Activated naive CD4-positive, alpha-beta T cell treated with anti-CD3 and anti-CD28 coated beads, Interleukin-2, amount 50 U/mL, for 16 hours (primary cell): ENCODE measurements around the gene STAG1.
"Not testable (repeated sequence)": the region's sequence is repeated elsewhere in the genome, so short reads cannot be mapped to it uniquely, and the experiment has no call there.

Experiments used
- DNase-seq: peaks from one replicate; pipeline ENCODE4 v3.0.0-alpha.2; 2020

The STAG1 gene

GRCh38 chr3:136576279-136577009 is 175.7 kb downstream of the STAG1 start:
- DNase-seq, result no peak

- no peak for DNase-seq
Measured at GRCh38 chr3:136567599-136568188, 184.5 kb downstream of the STAG1 start.

GRCh38 chr3:136564962-136565361 is 187.2 kb downstream of the STAG1 start:
- DNase-seq, result not testable (repeated sequence)

- DNase-seq, result no peak
Measured at GRCh38 chr3:136562026-136562425, 190.2 kb downstream of the STAG1 start.

GRCh38 chr3:136559896-136560295 is 192.3 kb downstream of the STAG1 start:
- no peak for DNase-seq

GRCh38 chr3:136549461-136549860 is 202.7 kb downstream of the STAG1 start:
- not testable (repeated sequence) for DNase-seq

GRCh38 chr3:136547293-136547692 is 204.9 kb downstream of the STAG1 start:
- no peak for DNase-seq

GRCh38 chr3:136546720-136547119 is 205.5 kb downstream of the STAG1 start:
- DNase-seq, result no peak

- no peak for DNase-seq
Measured at GRCh38 chr3:136545664-136546268, 206.4 kb downstream of the STAG1 start.

- DNase-seq, result no peak
Measured at GRCh38 chr3:136544532-136544931, 207.6 kb downstream of the STAG1 start.

- no peak for DNase-seq
Measured at GRCh38 chr3:136543385-136543784, 208.8 kb downstream of the STAG1 start.

GRCh38 chr3:136535906-136536305 is 216.3 kb downstream of the STAG1 start:
- no peak for DNase-seq

GRCh38 chr3:136532766-136533165 is 219.4 kb downstream of the STAG1 start:
- no peak for DNase-seq

GRCh38 chr3:136518102-136518501 is 234.1 kb downstream of the STAG1 start:
- DNase-seq, result no peak

- DNase-seq, result no peak
Measured at GRCh38 chr3:136516656-136517055, 235.5 kb downstream of the STAG1 start.

GRCh38 chr3:136516095-136516494 is 236.1 kb downstream of the STAG1 start:
- DNase-seq, result no peak

- not testable (repeated sequence) for DNase-seq
Measured at GRCh38 chr3:136514533-136514932, 237.6 kb downstream of the STAG1 start.

- DNase-seq, result no peak
Measured at GRCh38 chr3:136513367-136513766, 238.8 kb downstream of the STAG1 start.

GRCh38 chr3:136512381-136512780 is 239.8 kb downstream of the STAG1 start:
- no peak for DNase-seq

- no peak for DNase-seq
Measured at GRCh38 chr3:136505676-136506075, 246.5 kb downstream of the STAG1 start.

- DNase-seq, result no peak
Measured at GRCh38 chr3:136503056-136503455, 249.1 kb downstream of the STAG1 start.

- DNase-seq, result no peak
Measured at GRCh38 chr3:136498919-136499447, 253.2 kb downstream of the STAG1 start.

- DNase-seq, result no peak
Measured at GRCh38 chr3:136495213-136495612, 257.0 kb downstream of the STAG1 start.
